Upper lobe of left lung (tissue), 4 donors: ENCODE results near the gene RBBP6.

Experiments used
- CTCF ChIP-seq, 6 experiments: fragments of 450-650 bp in 4 of 6; fragments of 200-600 bp in 2 of 6; sonication (generic) in 2 of 6; IDR thresholded peaks; one replicate each; pipeline ENCODE4 v1.5.1; 2016 to 2019; ENCODE audit warnings: antibody characterized with exemption in 6 of 6
- POLR2A ChIP-seq, 4 donors: fragments of 450-650 bp; IDR thresholded peaks; one replicate each; pipeline ENCODE4 v1.5.1; 2016 to 2017; ENCODE audit warnings: antibody characterized with exemption in 4 of 4, mild to moderate bottlenecking in 2 of 4

- TF ChIP-seq POLR2A (IDR thresholded peaks at IDR 0.05) (no peak), CTCF (IDR thresholded peaks at IDR 0.05) (no peak)
These were observed 18.4 kb upstream of the RBBP6 start for GRCh38 chr16:24520983-24521382.
